GM10266 (cell line): ENCODE measurements around the gene TKT.

Experiments
- DNase-seq: peaks from one replicate; pipeline ENCODE4 v3.0.0; 2012; ENCODE audit errors: extremely low spot score
- TF ChIP-seq, protein P1 (sequence below): IDR thresholded peaks from 2 replicates; pipeline ENCODE4 v1.5.1; 2012; ENCODE audit warnings: mild to moderate bottlenecking, low read depth; ENCODE audit not compliant: control insufficient read depth, insufficient read depth; ENCODE audit errors: missing control alignments

TKT gene

DNA sequence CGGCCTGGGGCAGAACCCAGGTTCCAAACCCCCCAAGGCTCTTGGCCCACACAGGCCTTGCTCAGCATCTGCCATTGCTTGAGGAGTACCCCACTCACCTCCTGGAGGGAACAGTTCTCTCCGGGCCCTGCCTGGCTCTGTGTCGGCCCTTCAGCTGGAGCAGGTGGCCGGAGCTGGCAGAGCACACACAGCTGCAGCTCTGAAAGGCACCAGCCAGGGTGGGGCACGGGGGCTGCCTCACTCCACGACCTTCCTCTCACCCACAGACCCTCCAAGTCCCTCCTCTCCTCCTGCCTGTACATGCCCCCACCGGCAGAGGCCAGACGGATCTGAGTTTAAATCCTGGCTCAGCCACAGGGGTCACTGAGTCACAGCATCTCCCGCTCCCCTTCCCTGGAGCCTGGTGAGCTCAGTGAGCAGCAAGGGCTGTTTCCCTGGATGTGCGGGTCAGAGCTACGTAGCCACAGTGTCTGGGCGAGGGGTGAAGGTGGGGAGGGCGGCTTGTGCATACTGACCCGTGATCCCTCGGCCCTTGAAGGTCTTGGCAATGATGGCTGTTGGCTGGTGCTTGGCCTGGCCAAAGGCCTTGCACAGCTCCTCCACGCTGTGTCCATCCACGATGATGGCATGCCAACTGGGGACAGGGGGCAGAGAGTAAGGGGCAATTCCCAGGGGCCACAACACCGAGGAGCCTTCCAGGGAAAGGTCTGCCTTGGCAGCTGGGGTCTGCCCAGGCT lies 23.0 kb downstream of the TKT start:
- DNase-seq = no peak
- TF ChIP-seq, protein P1, sequence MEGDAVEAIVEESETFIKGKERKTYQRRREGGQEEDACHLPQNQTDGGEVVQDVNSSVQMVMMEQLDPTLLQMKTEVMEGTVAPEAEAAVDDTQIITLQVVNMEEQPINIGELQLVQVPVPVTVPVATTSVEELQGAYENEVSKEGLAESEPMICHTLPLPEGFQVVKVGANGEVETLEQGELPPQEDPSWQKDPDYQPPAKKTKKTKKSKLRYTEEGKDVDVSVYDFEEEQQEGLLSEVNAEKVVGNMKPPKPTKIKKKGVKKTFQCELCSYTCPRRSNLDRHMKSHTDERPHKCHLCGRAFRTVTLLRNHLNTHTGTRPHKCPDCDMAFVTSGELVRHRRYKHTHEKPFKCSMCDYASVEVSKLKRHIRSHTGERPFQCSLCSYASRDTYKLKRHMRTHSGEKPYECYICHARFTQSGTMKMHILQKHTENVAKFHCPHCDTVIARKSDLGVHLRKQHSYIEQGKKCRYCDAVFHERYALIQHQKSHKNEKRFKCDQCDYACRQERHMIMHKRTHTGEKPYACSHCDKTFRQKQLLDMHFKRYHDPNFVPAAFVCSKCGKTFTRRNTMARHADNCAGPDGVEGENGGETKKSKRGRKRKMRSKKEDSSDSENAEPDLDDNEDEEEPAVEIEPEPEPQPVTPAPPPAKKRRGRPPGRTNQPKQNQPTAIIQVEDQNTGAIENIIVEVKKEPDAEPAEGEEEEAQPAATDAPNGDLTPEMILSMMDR = no peak

DNA sequence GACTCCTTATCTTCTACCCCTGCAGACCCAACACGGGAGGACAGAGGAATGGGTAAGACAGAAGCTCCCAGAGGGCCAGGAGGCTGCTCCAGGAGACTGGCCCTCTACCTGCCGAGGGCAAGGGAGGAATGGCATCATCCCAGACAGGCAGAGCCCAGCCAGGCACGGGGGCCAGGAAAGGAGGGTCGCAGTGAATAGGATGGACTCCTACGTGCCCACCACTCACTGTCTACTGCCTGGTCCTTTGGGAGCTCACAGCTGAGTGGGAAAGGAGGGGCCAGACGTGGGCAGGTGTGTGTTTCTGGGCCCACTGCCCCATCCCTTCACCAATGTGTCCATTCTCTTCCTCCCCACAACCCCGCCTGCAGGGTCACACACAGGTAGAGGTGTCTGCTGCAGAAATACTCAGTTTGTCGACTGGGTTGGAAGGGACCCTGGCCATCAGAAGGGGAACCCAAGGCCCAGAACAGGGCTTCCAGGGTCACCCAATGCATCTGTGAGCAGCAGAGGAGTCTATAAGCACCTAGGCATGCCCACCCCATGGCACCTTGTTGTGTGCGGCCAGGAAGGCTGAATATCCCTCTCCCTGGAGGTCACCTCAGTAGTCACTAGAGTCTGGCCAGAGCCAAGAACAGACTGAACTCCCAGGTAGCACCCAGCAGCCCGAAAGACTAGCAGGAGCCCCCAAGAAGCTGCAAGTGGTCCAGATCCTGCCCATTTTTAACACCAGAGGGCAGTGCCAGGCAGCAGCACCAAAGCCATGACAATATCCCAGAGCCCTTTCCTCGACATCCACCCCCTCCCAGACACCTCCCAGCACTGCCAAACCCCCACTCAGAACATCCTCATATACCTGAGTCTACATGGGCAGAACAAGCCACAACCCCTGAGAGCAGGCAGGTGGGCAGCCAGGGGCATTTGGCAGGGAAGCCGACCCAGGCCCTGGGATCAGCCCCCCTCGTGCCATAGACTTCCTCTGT lies 24.0 kb downstream of the TKT start:
- TF ChIP-seq, protein P1 = no peak
- DNase-seq = no peak

DNA sequence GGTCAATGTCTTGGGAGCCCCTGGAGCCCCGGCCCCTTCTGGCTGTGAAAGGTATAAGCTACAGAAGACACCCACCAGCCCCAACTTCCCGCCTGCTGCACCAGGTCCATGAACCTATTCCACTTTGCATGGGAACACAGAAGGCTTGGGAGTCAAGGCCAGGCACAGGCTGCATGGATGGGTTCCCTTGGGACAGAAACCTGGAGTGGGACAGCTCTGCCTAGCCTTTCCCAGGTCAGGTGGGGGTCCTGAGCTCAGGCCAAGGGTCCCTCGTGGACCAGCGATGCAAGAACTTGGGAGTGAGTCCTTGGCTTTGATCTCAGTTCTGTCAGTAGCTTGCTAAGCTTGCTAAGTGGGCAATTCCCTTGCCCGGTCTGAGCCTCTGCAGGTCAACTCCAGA lies 25.0 kb downstream of the TKT start:
- DNase-seq = no peak
- TF ChIP-seq, protein P1 = no peak

DNA sequence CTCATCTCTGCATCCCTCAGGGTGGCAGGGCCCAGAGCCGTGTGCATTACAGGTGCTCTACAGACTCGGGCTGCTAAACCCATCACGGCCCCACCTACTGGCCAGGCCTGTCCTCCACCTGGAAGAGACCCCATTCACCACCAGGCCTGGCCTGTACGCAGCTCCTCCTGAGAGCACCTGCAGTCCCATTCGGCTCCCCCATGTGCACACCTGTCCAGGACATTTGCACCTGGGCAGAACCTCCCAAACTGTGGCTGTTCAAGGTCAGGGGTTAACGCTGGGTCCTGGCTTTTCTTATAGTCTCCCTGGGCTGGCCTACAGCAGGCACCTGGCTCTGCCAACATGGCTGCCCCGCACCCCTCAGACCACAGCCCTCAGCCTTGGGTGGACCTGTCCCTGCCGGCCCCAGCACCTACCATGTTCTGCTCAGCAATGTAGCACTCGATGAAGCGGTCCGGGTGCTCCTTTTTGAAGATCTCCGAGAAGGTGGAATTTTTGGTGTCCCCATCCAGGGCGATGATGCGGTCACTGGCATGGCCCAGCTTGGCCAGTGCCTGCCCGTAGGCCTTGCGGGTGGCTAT lies 25.7 kb downstream of the TKT start:
- no peak for DNase-seq
- TF ChIP-seq, protein P1 = no peak

DNA sequence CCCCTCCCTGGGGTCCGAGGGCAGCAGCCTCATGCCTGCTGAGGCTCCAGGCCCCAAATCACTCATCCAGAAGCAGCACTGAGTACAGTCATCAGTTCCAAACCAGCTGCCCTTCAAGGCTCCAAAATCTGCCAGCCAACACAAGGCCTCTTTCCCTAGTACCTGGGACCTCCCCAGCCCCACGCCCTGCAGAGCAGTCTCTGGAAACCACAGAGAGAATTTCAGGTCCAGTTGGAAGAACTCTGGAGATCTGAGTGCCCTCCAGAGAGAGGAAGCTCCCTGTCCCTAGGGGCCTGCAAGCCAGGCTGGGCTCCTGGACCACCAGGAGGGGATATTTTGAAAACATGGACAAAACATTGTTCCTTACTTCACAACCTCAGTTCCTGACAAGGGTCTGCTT lies 26.2 kb downstream of the TKT start:
- TF ChIP-seq, protein P1 = no peak

DNA sequence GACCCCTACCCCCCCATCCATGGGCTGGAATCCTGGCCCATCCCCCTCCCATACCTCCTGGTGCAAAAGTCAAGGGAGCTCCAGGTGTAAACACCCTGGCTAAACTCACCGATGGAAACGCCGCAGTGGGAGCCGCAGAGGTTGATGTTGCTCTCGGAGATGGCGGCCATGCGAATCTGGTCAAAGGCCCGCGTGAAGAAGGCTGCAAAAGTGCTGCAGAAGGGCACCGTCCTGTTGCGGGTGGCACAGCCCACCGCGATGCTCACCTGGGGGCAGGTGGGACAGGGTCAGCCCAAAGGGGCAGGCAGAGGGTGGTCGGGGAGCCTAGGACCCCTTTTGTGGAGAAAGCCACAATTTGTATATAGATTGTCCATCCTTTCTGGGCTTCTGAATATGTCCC lies 26.7 kb downstream of the TKT start:
- DNase-seq = no peak
- TF ChIP-seq, protein P1 = no peak

More for the DNA sequence above, 26.2 kb downstream of the TKT start:
- DNase-seq = no peak
